Motor neuron (in vitro differentiated cells): ENCODE results near the gene DEDD2. TPM values are rescaled to one million over a fixed set of nuclear protein-coding genes. Genes with fewer than 3 reads are reported as not detected.

Experiments
- ATAC-seq, 8 experiments: fragments of 200-7000 bp; cut with Tn5 transposase; replicated peaks in 6 of 8; 2 replicates each; pipeline ENCODE4 v1.8.0; 2021; ENCODE audit warnings: mild to moderate bottlenecking in 8 of 8, moderate library complexity in 8 of 8
- H3K27ac ChIP-seq, 2 donors: fragments of 250-450 bp; sonication (Bioruptor Pico); 2 replicates each; pipeline ENCODE4 v1.9.0; 2021; ENCODE audit warnings: antibody characterized with exemption in 2 of 2, mild to moderate bottlenecking in 2 of 2, moderate library complexity in 1 of 2
- H3K4me1 ChIP-seq, 2 donors: fragments of 250-450 bp; sonication (Bioruptor Pico); replicated peaks in 1 of 2; 2 replicates each; pipeline ENCODE4 v1.6.1; 2021; ENCODE audit warnings: antibody characterized with exemption in 2 of 2, mild to moderate bottlenecking in 2 of 2, moderate library complexity in 1 of 2
- H3K4me3 ChIP-seq, 5 donors: fragments of 250-450 bp; sonication (Bioruptor Pico); 2 replicates each; pipeline ENCODE4 v1.9.0; 2021; ENCODE audit warnings: antibody characterized with exemption in 5 of 5, mild to moderate bottlenecking in 5 of 5, moderate library complexity in 4 of 5
- WGBS, 10 experiments: fragments of 450-650 bp; shearing (Covaris generic); methylation state at CpG; one replicate each; pipeline ENCODE4 v1.0.0; 2022; 5-methylcytosine and 5-hydroxymethylcytosine counted together
- in situ Hi-C, 9 experiments: fragments of 400-800 bp; cut with MboI; loops; one replicate each; pipeline ENCODE4 v1.15.0; 2021; ENCODE audit warnings: low sequenced_read_pairs in 9 of 9, low pct_unique_long_range_greater_than_20kb in 2 of 9; ENCODE audit not compliant: unreplicated experiment in 9 of 9
- total RNA-seq, 8 experiments: library from RNA; unstranded; fragments of 300-600 nt; gene quantifications; 2 replicates each; pipeline versions ENCODE4 v1.2.3 to v1.2.4, GENCODE V29; 2022

Gene DEDD2
- total RNA-seq, 8 experiments from 2014 or later: 17.9 to 35.9 (median 24.7) TPM

- Histone ChIP-seq H3K4me1 (peaks cover 17 to 26% of the 10 kb centered on the region in 2 donors), H3K4me3 (no peak overlapping the region), H3K27ac (no peak overlapping the region)
- 85 to 100% (median 90%) methylated on average over 2 to 7 of the region's 10 CpGs; no CpG with 5 or more reads in 4 of the 10 experiments for whole genome bisulfite sequencing, 10 experiments
- in situ Hi-C loops: no loop called here
- ATAC-seq: no peak
These were observed 27.8 kb upstream of the DEDD2 start for GRCh38 chr19:42245231-42245630.

GRCh38 chr19:42244347-42245220 lies 27.1 kb upstream of the DEDD2 start:
- H3K4me1 ChIP-seq: peaks cover 17 to 26% of the 10 kb centered on the region in 2 donors
- H3K27ac ChIP-seq: peak overlapping the region; percentile 40 to 54
- in situ Hi-C loops: no loop called here
- WGBS, 10 experiments: 1 to 50% (median 8%) methylated on average over 2 to 24 of the region's 45 CpGs; no CpG with 5 or more reads in 2 of the 10 experiments
- H3K4me3 ChIP-seq: peak overlapping the region; percentile 26 to 77 (median 32)
- peak; percentile 12 to 44 (median 16) for ATAC-seq

GRCh38 chr19:42242512-42243409 lies 25.3 kb upstream of the DEDD2 start, which contains the start of gene GSK3A:
TSS of gene GSK3A (minus strand) at chr19:42242602. CDS start at chr19:42242465, 137 bp downstream.
- in situ Hi-C loops: no loop called here
- WGBS, 10 experiments: 0 to 3% (median 0%) methylated on average over 4 to 30 of the region's 76 CpGs; no CpG with 5 or more reads in 2 of the 10 experiments
- Histone ChIP-seq H3K4me3 (peak within 1 kb of the TSS; percentile 65 to 82 (median 79)), H3K27ac (peak within 1 kb of the TSS; percentile 88 to 92), H3K4me1 (peaks cover 17 to 26% of the 10 kb centered on the region in 2 donors)
- peak; percentile 70 to 88 (median 86) for ATAC-seq

GRCh38 chr19:42242069-42242511 lies 24.6 kb upstream of the DEDD2 start:
- H3K4me1 ChIP-seq: peaks cover 17 to 26% of the 10 kb centered on the region in 2 donors
- WGBS, 10 experiments: 0% methylated on average over 1 to 4 of the region's 49 CpGs; no CpG with 5 or more reads in 5 of the 10 experiments
- H3K4me3 ChIP-seq: peak overlapping the region; percentile 65 to 82 (median 79)
- in situ Hi-C loops: no loop called here
- H3K27ac ChIP-seq: peak overlapping the region; percentile 88 to 92
- ATAC-seq: peak in 2 of 8 experiments; percentile 0

- in situ Hi-C loops: no loop called here
- Histone ChIP-seq H3K27ac (no peak overlapping the region), H3K4me3 (peak overlapping the region; percentile 65 to 82 (median 79)), H3K4me1 (peaks cover 17 to 22% of the 10 kb centered on the region in 2 donors)
- WGBS, 10 experiments: 80 to 100% (median 98%) methylated on average over 1 to 3 of the region's 3 CpGs; no CpG with 5 or more reads in 6 of the 10 experiments
- no peak for ATAC-seq
These were observed 23.8 kb upstream of the DEDD2 start for GRCh38 chr19:42241279-42241678.

- Histone ChIP-seq H3K4me3 (no peak overlapping the region), H3K27ac (no peak overlapping the region), H3K4me1 (peaks cover 15 to 17% of the 10 kb centered on the region in 2 donors)
- 87 to 100% (median 95%) methylated on average over 3 to 5 of the region's 10 CpGs; no CpG with 5 or more reads in 5 of the 10 experiments for WGBS, 10 experiments
- in situ Hi-C loops: no loop called here
- no peak for ATAC-seq
These were observed 22.2 kb upstream of the DEDD2 start for GRCh38 chr19:42239544-42240220.

GRCh38 chr19:42235181-42235580 lies 17.7 kb upstream of the DEDD2 start:
- Histone ChIP-seq H3K4me1 (no peaks in the 10 kb centered on the region), H3K27ac (no peak overlapping the region), H3K4me3 (no peak overlapping the region)
- no peak for ATAC-seq
- in situ Hi-C loops: no loop called here
- WGBS, 10 experiments: 0 to 100% (median 78%) methylated on average over 1 to 4 of the region's 5 CpGs; no CpG with 5 or more reads in 3 of the 10 experiments

GRCh38 chr19:42234364-42234763 lies 16.9 kb upstream of the DEDD2 start:
- WGBS, 10 experiments: 80 to 100% (median 100%) methylated on average over 1 to 6 of the region's 11 CpGs; no CpG with 5 or more reads in 2 of the 10 experiments
- Histone ChIP-seq H3K27ac (no peak overlapping the region), H3K4me1 (peaks cover 0 to 3% of the 10 kb centered on the region in 2 donors), H3K4me3 (no peak overlapping the region)
- in situ Hi-C loops: no loop called here
- no peak for ATAC-seq

- Histone ChIP-seq H3K4me3 (no peak overlapping the region), H3K27ac (no peak overlapping the region), H3K4me1 (peaks cover 0 to 3% of the 10 kb centered on the region in 2 donors)
- in situ Hi-C loops: no loop called here
- ATAC-seq: no peak
- WGBS, 10 experiments: 60 to 100% (median 95%) methylated on average over 1 to 6 of the region's 6 CpGs; no CpG with 5 or more reads in 5 of the 10 experiments
These were observed 16.3 kb upstream of the DEDD2 start for GRCh38 chr19:42233678-42234292.

- H3K4me1 ChIP-seq: peaks cover 0 to 3% of the 10 kb centered on the region in 2 donors
- in situ Hi-C loops: no loop called here
- H3K4me3 ChIP-seq: no peak overlapping the region
- whole genome bisulfite sequencing, 10 experiments: 83 to 100% methylated on average over 1 of the region's 7 CpGs; no CpG with 5 or more reads in 8 of the 10 experiments
- H3K27ac ChIP-seq: no peak overlapping the region
- ATAC-seq: no peak
These were observed 15.6 kb upstream of the DEDD2 start for GRCh38 chr19:42233106-42233505.

GRCh38 chr19:42232435-42232834 lies 15.0 kb upstream of the DEDD2 start:
- H3K4me1 ChIP-seq: peaks cover 0 to 3% of the 10 kb centered on the region in 2 donors
- no peak overlapping the region for H3K4me3 ChIP-seq
- WGBS, 10 experiments: 86 to 94% (median 91%) methylated on average over 2 to 3 of the region's 10 CpGs; no CpG with 5 or more reads in 6 of the 10 experiments
- peak in 1 of 8 experiments; percentile 14 for ATAC-seq
- in situ Hi-C loops: no loop called here
- H3K27ac ChIP-seq: no peak overlapping the region

GRCh38 chr19:42230571-42230970 lies 13.1 kb upstream of the DEDD2 start:
- ATAC-seq: peak in 2 of 8 experiments; percentile 14 to 21
- Histone ChIP-seq H3K4me3 (no peak overlapping the region), H3K4me1 (peaks cover 0 to 3% of the 10 kb centered on the region in 2 donors), H3K27ac (no peak overlapping the region)
- 100% methylated on average over 1 to 2 of the region's 4 CpGs; no CpG with 5 or more reads in 5 of the 10 experiments for WGBS, 10 experiments
- in situ Hi-C loops: no loop called here
